Measurements from ENCODE around the gene CUL4A. TPM values are rescaled to one million over a fixed set of nuclear protein-coding genes. Genes with fewer than 3 reads are reported as not detected.

The CUL4A gene
- total and polyA plus RNA-seq, 7 donors: 75.4 to 180 (median 135) TPM

DNA sequence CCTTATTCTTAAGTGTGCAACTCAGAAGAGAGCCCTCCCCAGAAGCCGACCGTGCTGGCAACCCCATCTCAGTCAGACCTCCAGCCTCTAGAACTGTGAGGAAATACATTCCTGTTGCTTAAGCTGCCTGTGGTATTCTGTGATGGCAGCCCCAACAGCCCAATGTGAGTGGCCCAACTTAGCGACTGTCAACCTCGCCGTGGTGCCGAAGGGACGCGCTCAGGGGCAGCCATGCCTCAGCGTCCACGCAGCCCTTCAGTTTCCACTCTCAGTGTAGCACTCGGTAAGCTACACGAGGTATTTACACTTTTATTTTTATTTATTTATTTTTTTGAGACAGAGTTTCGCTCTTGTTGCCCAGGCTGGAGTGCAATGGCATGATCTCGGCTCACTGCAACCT lies 32.6 kb upstream of the CUL4A start:
- intact Hi-C loops (cut with DNase I): loop anchor here in 1 of 2 donors (5.0 kb wide), 1 partner anchor 75 kb away; no protein-coding TSS in a partner anchor
- TF ChIP-seq, protein P1, sequence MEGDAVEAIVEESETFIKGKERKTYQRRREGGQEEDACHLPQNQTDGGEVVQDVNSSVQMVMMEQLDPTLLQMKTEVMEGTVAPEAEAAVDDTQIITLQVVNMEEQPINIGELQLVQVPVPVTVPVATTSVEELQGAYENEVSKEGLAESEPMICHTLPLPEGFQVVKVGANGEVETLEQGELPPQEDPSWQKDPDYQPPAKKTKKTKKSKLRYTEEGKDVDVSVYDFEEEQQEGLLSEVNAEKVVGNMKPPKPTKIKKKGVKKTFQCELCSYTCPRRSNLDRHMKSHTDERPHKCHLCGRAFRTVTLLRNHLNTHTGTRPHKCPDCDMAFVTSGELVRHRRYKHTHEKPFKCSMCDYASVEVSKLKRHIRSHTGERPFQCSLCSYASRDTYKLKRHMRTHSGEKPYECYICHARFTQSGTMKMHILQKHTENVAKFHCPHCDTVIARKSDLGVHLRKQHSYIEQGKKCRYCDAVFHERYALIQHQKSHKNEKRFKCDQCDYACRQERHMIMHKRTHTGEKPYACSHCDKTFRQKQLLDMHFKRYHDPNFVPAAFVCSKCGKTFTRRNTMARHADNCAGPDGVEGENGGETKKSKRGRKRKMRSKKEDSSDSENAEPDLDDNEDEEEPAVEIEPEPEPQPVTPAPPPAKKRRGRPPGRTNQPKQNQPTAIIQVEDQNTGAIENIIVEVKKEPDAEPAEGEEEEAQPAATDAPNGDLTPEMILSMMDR (IDR thresholded peaks at IDR 0.05): no peak

GRCh38 chr13:113178070-113178895 lies 31.1 kb upstream of the CUL4A start:
- H3K4me3 ChIP-seq: no peak overlapping the region
- DNase-seq: no peak
- no peak overlapping the region for H3K27ac ChIP-seq
- no peak for ATAC-seq
- H3K27me3 ChIP-seq (ENCODE audit: insufficient read depth in 3 of 3, low read length in 2 of 3): no peaks in the 10 kb centered on the region
- TF ChIP-seq, protein P1 (IDR thresholded peaks at IDR 0.05): no peak
- no peaks in the 10 kb centered on the region for H3K9me3 ChIP-seq
- intact Hi-C loops (cut with DNase I): loop anchor here in 1 of 2 donors (5.0 kb wide), 1 partner anchor 74 kb away; no protein-coding TSS in a partner anchor
- no peaks in the 10 kb centered on the region for H3K4me1 ChIP-seq
- 84 to 88% (median 87%) methylated on average over 25 of the region's 25 CpGs for WGBS, 3 donors
- H3K36me3 ChIP-seq (ENCODE audit: insufficient read depth in 1 of 2, low read depth in 1 of 2): peaks cover 10 to 99% of the 10 kb centered on the region in 2 donors

More for the DNA sequence above, 32.6 kb upstream of the CUL4A start:
- Histone ChIP-seq H3K9me3 (no peaks in the 10 kb centered on the region), H3K27me3 (ENCODE audit: insufficient read depth in 3 of 3, low read length in 2 of 3) (no peaks in the 10 kb centered on the region), H3K27ac (no peak overlapping the region), H3K4me1 (no peaks in the 10 kb centered on the region), H3K36me3 (ENCODE audit: insufficient read depth in 1 of 2, low read depth in 1 of 2) (peaks cover 8 to 93% of the 10 kb centered on the region in 2 donors), H3K4me3 (no peak overlapping the region)
- ATAC-seq (no peak), DNase-seq (no peak)
- WGBS, 3 donors: 97 to 98% (median 97%) methylated on average over 14 of the region's 14 CpGs

GRCh38 chr13:113178896-113179167 lies 30.6 kb upstream of the CUL4A start:
- ATAC-seq (no peak), DNase-seq (no peak)
- Histone ChIP-seq H3K4me3 (no peak overlapping the region), H3K27me3 (ENCODE audit: insufficient read depth in 3 of 3, low read length in 2 of 3) (no peaks in the 10 kb centered on the region), H3K4me1 (no peaks in the 10 kb centered on the region), H3K36me3 (ENCODE audit: insufficient read depth in 1 of 2, low read depth in 1 of 2) (peaks cover 15 to 100% of the 10 kb centered on the region in 2 donors), H3K27ac (no peak overlapping the region), H3K9me3 (no peaks in the 10 kb centered on the region)
- TF ChIP-seq, protein P1 (IDR thresholded peaks at IDR 0.05): no peak
- WGBS, 3 donors: 80 to 84% (median 81%) methylated on average over 3 of the region's 3 CpGs
- intact Hi-C loops (cut with DNase I): loop anchor here in 1 of 2 donors (5.0 kb wide), 1 partner anchor 73 kb away; no protein-coding TSS in a partner anchor

DNA sequence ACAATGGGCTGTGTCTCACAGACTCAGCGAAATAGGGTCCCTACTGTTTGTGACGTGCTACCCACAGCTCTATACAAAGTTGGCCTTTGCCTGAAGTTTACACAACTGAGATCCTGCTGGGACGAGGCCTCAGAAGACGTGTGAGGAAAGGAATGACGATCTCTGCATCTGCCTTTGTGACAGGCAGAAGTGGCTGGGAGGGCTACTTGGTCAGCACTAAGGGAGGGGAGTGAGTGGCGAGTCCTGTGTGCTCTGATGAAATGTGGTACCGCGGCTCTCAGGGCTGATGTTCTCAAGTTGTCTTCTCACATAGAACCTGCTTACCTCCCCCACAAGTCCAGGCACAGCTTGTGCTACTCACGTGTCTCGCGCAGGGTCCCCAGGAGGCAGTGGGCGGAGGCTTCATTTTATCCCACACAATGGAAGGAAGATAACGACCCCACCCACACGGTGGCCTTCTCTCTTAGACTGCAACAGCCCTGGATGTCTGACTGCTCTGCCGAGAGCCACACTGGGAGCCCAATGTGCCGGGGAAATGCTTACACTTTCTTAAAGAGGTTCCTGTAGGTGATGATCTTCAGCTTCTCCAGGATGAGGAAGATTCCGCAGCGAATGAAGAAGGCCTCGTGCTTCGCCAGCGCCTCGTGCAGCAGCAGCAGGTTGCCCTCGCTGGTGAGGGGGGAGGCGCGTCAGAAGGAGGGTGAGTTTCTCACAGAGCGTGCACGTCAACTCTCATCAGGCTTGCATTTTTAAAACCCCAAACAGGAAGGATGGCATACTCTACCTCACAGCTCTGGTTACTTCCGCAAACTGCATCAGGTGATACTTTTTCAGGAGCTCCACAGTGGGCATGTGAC lies 29.8 kb upstream of the CUL4A start:
- Histone ChIP-seq H3K27me3 (ENCODE audit: insufficient read depth in 3 of 3, low read length in 2 of 3) (no peaks in the 10 kb centered on the region), H3K4me1 (no peaks in the 10 kb centered on the region), H3K27ac (no peak overlapping the region), H3K4me3 (no peak overlapping the region), H3K36me3 (ENCODE audit: insufficient read depth in 1 of 2, low read depth in 1 of 2) (peaks cover 16 to 100% of the 10 kb centered on the region in 2 donors), H3K9me3 (no peaks in the 10 kb centered on the region)
- intact Hi-C loops (cut with DNase I): loop anchor here in 1 of 2 donors (5.0 kb wide), 1 partner anchor 73 kb away; no protein-coding TSS in a partner anchor
- TF ChIP-seq, protein P1 (IDR thresholded peaks at IDR 0.05): no peak
- DNase-seq (no peak), ATAC-seq (no peak)
- 79 to 82% (median 81%) methylated on average over 28 of the region's 28 CpGs for WGBS, 3 donors
